ENCODE measurements around the gene EFL1.

DNA sequence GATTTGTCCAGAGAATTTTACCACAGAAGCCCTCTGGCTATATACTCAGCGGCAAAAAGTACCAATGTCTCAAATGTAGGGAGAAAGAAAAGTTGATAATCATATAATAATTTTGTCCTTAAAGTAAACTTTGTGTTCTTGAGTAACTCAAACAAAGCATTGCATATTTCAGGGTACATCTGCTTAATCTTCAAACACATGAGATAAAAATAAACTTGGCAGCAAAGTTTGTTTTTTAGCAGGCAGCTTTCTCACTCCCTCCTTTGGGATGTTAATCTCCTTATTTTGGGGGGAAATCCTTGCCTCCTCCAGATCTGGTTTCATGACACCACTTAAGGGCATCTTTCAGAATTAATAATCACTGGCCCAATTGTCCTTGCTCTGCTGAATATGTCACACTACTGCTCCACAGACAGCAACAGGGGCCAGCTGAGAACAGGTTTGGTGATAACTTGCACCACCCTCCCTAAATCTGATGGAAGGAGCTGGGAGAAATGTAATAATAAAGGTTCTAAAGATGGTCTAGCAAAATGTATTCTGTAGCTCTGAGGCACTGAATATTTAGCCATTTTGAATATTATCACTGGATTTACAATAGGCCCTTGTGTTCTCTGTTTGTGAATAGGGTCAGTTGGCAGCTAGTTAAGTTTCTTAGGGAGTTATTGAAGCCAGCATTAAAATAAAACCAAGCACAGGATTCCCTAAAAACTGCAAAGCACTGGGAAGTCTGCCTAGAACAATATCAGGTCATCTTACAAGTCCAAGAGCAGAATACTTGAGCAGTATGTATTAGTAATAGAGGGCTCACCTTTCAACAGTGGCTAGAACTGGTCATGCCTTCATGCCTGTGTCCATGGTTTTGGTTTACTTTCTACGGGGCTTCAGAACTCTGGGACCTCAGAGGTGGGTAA lies 79.2 kb downstream of the EFL1 start:
- TF ChIP-seq, protein P1, sequence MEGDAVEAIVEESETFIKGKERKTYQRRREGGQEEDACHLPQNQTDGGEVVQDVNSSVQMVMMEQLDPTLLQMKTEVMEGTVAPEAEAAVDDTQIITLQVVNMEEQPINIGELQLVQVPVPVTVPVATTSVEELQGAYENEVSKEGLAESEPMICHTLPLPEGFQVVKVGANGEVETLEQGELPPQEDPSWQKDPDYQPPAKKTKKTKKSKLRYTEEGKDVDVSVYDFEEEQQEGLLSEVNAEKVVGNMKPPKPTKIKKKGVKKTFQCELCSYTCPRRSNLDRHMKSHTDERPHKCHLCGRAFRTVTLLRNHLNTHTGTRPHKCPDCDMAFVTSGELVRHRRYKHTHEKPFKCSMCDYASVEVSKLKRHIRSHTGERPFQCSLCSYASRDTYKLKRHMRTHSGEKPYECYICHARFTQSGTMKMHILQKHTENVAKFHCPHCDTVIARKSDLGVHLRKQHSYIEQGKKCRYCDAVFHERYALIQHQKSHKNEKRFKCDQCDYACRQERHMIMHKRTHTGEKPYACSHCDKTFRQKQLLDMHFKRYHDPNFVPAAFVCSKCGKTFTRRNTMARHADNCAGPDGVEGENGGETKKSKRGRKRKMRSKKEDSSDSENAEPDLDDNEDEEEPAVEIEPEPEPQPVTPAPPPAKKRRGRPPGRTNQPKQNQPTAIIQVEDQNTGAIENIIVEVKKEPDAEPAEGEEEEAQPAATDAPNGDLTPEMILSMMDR (IDR thresholded peaks at IDR 0.05) = no peak
- no peak for TF ChIP-seq POLR2A (IDR thresholded peaks at IDR 0.05)
